GM18505 (cell line): ENCODE results near the gene GAL.

Experiments
- ATAC-seq: cut with Tn5 transposase; IDR thresholded peaks from one replicate; pipeline ENCODE4 v1.9.1; 2021; ENCODE audit not compliant: unreplicated experiment
- POLR2A ChIP-seq: IDR thresholded peaks from 4 replicates; pipeline ENCODE4 v1.6.1; 2011; ENCODE audit warnings: borderline replicate concordance; ENCODE audit not compliant: insufficient read depth, insufficient read length; ENCODE audit errors: extremely low read depth

The GAL gene

DNA sequence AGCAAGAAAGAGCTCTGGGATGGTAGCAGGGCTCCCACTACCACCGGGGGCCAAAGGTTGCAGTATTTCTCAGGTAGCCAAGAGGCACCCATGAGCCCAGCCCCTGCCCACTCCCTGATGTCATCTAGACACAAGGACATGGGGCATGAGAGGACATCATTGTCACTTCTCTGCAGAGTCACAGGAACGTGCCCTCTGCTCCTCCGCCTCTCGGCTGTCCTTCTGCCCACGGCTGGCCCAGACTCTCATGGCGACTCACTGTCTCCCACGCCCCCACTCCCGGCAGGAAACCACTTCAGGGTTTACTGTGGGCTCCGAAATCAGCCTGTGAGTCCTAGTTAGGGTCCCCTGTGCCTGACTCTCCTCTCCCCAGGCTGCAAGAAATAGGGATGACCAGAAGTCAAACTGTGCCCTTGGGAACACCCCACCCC lies 1.8 kb upstream of the GAL start:
- no peak for TF ChIP-seq POLR2A

DNA sequence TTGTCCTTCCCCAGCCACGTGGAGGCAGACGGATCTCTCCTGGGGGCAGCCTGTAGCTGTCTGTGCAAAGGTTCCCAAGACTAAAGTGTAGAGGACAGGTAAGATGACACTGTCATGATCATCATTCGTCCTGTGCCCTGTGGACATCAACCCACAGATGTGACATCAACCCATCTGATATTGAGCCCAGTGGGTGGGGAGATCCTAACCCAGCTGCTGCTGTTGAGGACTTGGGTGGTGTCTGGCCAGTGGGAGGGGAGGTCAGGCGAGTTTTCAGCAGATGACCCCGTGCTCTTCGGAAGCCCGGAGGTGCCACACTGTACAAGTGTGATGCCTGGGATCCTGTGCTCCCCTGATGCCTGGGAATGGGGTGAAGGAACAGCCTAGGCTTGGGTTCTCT lies 1.2 kb upstream of the GAL start:
- TF ChIP-seq POLR2A = no peak
- no peak for ATAC-seq

More for the DNA sequence above, 1.8 kb upstream of the GAL start:
- ATAC-seq = no peak

DNA sequence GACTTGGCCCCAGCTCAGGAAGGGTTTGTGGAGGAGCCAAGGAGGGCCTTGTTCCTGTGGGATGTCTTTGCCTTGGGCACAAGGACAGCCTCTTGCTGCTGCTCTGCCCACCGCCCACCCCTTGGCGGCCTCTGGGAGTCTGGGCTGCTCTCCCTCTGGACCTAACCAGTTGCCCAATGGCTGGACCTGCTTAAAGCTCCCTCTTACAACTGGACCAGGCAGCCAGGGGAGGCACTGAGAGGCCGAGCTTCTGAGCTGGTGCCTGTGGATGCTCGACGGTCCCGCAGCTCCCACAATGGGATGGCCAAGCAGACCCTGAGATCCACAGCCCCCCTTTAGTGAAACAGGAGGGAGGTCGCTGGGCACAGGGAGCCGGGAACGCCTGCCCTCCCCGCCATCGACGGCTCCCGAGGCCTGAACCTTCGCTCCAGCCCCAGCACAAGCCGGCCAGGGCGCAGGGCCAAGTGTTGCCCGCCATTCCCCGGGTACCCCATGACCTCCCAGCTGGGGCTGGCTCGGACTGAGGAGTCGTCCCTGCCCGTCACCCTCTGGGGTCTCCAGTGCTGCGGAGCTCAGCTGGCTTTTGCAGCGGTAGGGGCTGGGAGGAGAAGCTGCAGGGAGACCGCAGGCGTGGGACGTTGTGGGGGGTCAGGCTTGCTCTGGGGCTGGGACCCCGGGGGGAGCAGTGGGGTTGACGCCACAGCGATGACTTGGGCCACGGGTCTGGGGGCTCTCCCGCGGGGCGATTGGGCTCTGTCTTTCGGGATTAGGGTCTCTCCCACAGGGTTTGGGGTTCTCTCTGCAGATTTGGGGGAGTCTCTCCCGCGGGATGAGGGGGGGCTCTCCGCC lies 584 bp upstream of the GAL start:
- no peak for ATAC-seq
- TF ChIP-seq POLR2A = no peak

DNA sequence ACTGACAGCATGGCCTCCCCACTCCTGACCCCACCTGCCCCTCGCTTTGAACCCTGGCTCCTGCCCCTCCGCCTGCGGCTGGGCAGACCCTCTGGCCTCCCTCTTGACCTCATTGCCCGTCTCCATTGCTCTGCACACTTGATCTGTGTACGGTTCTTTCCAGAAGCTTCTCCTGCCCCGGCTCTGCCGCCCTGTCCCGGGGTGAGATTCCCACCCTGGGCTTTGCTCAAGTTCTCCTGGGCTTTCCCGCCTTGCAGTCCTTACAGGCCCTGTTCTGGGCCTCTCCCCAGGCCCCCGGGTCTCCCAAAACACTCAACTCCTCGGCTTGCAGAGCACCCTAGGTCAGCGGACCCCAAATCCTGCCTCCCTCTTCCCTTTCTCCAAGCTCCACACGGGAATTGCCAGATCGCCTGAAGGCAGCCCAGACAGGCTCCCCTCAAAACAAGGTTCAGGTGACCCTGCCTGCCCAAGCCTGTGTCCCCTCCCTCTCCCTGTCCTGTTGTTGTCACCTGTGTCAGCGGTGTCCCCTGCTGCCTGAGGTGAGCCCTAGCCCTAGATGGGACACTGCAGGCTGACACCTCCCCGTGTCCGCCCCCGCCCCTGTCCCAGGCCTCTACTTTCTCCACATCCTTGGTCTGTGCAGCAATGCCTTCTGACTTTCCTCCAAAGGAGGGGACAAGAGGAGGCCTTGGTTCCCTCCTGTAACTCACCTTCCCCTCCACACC lies 1.5 kb downstream of the GAL start:
- ATAC-seq = no peak
- TF ChIP-seq POLR2A = no peak

DNA sequence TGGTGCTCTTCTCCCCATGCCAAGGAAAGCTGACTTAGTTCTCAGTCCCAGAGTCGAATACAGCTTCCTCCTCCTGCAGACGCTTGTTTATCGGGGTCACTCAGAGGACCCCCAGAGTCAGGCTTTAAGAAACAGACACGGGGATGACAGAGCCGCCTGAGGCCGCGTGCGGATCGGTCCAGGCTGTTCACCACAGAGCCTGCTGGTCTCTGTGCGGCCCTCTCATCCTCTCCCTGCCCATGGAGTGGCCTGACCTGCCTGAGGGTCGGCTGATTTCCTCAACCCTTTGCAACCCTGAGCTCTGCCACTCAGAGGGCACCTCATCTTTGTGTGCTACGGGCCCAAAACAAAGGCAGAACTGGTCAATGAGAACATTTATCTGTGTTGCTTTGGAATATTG lies 2.1 kb downstream of the GAL start:
- no peak for TF ChIP-seq POLR2A
- no peak for ATAC-seq

DNA sequence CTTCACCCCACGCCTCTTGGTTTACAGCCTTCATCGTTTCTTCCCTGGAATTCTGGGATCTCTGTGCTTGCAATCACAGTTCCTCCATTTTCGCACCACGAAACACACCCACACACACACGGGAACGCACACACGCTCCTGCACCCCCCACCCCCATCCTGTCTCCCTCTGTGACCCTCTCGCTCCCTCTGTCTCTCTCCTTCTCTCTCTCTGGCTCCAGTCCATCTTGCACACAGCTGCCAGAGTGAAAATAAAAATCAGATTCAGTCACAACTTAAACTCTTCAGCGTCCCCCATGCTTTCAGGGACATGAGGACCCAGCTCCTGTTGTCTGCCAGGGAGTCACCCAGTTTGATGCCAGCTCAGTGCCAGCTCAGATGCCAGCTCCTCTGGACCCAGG lies 3.0 kb downstream of the GAL start:
- no peak for TF ChIP-seq POLR2A
- no peak for ATAC-seq

DNA sequence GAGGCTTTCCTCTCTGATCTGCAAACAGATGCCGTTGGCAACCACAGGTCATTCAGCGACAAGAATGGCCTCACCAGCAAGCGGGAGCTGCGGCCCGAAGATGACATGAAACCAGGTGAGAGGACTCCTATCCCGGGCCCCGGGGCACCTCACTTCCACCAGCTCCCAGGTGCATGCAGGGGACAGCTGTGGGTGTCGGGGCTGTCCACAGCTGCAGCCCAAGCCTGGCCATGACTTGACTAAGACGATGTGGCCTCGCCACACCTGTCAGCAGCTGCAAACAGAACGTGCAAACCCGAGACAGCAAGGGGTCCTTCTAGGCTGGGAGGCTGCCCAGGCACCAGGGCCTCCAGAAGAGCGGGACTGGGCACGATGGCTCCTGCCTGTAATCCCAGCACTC lies 3.6 kb downstream of the GAL start:
- TF ChIP-seq POLR2A = no peak
- no peak for ATAC-seq

DNA sequence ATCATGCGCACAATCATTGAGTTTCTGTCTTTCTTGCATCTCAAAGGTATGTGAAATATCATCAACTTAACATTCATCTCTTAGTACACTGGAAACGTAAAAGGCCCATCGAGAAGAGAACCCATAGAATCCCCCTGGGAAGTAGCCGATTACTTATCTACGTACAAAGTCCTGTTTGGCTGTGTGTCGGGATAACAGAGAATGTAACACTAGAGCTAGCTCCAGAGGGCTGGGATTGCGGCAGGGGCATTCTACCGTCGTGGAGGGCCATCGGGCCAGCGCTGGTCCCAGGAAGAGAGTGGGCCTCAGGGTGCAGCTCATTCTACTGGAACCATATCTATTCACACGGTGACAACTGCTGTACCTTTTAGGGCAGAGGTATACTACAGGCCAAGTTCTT lies 4.5 kb downstream of the GAL start:
- TF ChIP-seq POLR2A = no peak
- no peak for ATAC-seq

DNA sequence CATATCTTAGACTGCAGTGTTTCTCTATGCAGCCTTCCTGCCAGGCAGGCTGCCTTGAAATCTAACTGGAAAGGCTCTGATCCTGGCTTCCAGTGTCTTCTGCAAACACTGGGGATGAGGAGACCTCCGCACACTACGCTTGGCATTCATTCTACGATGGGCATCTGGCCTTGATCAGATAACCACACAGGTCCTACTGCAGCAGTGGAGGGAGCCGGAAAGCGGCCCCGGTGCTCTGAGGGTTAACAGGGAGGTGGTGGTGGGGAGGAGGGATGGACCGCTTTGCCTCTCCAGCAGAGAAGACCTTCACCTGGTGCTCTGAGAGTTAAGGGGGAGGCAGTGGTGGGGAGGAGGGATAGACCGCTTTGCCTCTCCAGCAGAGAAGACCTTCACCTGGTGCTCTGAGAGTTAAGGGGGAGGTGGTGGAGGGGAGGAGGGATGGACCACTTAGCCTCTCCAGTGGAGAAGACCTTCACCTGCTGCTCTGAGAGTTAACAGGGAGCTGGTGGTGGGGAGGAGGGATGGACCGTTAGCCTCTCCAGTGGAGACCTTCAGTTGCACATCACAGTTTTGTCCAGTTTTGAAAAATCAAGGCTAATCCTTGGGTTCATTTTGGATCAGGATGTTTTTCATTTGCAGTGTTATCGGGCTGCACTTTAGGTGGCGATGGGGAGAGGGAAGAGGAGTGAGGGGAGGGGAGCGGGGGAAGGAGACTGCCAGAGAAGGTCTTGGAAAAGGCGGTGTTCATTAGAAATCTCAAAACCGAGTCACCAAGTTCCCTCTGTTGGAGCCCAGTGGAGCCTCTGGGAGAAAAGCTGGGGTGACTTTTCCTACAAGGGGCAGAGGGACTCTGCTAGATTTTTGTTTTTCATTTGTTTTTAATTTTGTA lies 5.6 kb downstream of the GAL start:
- ATAC-seq = no peak

DNA sequence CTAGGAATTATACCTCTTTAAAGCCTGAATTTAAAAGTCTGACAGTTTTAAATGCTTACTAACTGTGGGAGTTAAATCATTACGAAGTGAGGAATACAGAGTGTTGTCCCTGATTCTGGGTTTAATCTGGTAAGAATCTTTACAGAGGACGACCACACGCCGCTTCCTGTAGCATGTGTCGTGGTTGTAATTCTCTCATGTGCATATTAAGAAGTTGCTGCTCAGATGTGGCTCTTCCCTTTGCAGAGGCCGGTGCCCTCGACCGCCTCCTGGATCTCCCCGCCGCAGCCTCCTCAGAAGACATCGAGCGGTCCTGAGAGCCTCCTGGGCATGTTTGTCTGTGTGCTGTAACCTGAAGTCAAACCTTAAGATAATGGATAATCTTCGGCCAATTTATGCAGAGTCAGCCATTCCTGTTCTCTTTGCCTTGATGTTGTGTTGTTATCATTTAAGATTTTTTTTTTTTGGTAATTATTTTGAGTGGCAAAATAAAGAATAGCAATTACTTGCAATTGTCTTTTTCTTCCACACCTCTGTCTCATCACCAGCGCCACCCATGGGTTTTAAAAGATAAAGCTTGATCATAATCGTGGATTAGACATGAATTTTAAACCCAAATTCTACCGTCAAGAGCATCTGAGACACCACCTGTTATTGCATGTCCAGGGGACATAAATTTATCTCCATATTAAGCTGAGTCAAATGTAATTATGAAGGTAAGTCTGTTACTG lies 6.5 kb downstream of the GAL start:
- no peak for ATAC-seq

More for the DNA sequence above, 5.6 kb downstream of the GAL start:
- no peak for TF ChIP-seq POLR2A

DNA sequence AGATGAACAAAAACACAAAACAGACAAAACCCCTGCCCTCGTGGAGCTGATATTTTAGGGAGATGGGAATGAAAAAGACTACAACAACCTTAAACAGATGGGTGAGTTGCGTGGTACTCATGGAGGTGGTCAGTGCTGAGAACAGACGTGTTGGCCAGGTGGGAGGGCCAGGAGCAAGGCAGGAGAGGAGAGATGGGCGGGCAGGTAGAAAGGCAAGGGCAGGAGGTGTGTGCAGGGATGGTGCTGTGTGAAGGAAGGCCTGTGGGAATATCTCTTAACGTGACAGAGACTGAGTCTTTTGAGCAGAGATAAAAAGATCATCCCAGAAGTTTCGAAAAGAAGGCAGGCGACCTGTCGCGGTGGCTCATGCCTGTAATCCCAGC lies 7.0 kb downstream of the GAL start:
- ATAC-seq = no peak
- TF ChIP-seq POLR2A = no peak

More for the DNA sequence above, 6.5 kb downstream of the GAL start:
- no peak for TF ChIP-seq POLR2A

DNA sequence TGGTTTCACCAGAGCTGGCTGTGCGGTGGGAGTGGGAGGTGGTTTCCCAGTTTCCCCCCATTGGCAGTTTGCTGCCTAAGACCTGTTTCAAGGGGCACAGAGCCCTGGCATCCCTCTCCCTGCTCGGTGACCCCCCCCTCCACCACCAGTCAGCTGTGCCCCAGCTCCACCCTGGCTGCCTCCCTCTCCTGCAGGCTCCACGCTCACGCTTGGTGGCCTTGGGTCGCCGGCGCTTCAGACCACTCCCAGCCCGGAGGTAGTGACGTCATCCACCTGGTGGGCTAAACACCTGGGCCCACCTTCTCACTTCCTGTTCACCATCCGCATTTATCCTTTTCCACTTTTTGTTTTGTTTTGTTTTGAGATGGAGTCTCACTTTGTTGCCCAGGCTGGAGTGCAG lies 7.8 kb downstream of the GAL start:
- TF ChIP-seq POLR2A = no peak
- ATAC-seq = no peak
